HG03469 (cell line): ENCODE data around the gene JAK2.
"Not testable (repeated sequence)": the region's sequence is repeated elsewhere in the genome, so short reads cannot be mapped to it uniquely, and the experiment has no call there.

ENCODE experiments used
- ATAC-seq: cut with Tn5 transposase; IDR thresholded peaks from one replicate; pipeline ENCODE4 v1.9.1; 2021; ENCODE audit warnings: mild to moderate bottlenecking, moderate library complexity, moderate number of reproducible peaks; ENCODE audit not compliant: unreplicated experiment

JAK2 gene

DNA sequence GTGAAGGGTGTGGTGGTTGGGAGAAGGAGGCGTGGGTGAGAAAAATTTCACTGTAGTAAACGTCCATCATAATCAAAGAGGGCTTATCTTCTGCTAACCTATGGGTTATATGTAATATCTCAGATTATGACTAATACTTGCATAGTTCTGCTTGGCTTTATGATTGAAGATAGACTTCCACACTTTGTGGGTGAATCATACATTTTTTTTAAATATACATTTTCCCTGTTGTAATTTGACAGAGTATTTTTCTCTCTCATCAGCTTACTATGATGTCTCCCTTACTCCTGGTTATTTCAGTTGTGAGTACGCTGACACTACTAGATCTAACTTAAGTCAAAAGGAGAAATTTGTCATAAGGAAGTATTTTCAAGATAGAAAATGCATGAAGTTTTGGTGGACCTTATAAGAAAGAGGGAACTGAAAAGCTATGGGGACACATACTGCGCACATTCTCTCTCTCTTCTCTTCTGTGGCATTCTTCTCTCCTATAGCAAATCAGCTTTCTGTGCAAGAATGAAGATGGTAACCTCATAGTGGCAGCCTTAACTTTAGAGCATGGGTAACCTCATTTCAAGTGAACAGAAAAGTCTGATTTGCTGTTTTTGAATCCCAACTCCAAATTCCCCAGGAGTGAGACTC, 4.9 kb upstream of the JAK2 start:
- no peak for ATAC-seq

DNA sequence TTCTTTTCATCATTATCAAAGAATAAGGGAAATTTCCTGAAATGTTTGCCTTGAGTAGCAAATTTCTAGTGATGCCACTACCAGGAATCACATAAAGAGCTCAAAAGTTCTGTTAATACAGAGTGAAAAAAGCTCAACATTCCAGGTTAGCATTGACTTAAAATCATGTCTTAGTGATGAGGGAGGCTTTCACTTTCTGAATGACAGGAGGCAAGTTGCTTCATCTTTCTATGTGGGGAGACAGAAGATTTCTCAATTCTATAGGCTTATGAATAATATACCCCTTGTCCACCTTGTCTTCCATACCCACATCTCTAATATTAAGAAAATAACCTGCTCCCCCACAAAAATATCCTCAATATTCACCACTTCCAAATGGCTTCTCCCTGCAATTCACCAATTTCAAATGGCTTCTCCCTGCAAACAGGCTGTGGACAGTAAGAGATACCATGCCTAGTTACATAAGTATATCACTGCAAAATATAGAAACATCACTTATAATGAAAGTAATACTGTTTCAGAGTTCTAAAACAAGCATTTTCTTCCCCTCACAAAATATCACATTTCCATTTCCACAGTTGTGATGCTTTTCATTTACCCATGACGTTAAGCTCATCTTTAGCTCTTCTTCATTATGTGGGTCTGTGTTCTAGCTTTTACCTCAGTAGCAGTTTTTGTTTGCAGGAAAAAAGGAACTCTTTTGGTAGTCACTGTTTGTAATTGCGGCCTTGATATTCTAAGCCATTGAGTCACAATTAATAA, 2.2 kb upstream of the JAK2 start:
- no peak for ATAC-seq

DNA sequence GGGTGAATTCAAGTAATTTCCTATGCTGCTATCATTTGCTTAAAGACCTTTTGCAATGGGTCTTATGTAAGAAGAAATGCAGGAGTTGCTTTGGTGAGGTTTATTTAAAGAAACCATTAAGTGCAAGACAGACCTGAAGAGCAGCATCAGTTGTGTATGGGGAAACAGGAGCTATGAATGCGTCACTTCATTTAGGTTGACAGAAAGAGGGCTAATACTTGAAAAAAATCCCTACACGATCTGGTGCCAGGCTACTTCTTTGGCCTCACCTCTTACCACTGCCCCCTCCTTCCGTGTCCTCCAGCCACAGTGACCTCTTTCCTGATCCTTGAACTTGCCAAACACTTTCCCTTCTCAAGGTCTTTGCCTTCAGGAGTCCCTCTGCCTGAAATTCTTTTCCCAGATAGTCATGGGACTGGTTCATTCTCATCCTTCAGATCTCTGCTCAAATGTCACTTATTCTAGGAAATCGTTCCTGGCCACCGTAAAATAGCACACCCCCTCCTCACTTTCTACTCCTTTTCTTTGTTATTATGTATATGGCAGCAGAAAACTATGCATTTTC, 1.4 kb upstream of the JAK2 start:
- ATAC-seq, result no peak

DNA sequence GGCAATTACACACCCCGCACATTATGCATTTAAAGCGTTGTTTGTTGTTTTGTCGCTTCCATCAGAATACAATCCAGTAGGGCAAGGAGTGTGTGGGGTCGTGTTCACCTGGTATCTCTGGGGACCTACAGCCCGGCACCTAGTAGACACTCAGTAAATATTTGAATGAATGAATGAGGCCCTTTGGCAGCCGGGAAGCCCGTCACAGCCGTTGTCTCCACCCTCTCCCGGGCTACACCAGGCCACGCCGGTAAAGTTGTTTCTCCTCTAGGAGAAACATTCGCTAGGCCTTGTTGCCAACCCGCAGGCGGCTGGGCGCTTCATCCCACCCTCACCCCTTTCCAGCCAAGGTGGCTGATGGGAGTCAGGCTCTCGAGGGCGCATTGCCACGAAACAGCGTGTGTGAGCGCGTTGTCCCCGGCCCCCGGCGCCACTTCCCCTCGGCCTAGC, 876 bp upstream of the JAK2 start:
- no peak for ATAC-seq

DNA sequence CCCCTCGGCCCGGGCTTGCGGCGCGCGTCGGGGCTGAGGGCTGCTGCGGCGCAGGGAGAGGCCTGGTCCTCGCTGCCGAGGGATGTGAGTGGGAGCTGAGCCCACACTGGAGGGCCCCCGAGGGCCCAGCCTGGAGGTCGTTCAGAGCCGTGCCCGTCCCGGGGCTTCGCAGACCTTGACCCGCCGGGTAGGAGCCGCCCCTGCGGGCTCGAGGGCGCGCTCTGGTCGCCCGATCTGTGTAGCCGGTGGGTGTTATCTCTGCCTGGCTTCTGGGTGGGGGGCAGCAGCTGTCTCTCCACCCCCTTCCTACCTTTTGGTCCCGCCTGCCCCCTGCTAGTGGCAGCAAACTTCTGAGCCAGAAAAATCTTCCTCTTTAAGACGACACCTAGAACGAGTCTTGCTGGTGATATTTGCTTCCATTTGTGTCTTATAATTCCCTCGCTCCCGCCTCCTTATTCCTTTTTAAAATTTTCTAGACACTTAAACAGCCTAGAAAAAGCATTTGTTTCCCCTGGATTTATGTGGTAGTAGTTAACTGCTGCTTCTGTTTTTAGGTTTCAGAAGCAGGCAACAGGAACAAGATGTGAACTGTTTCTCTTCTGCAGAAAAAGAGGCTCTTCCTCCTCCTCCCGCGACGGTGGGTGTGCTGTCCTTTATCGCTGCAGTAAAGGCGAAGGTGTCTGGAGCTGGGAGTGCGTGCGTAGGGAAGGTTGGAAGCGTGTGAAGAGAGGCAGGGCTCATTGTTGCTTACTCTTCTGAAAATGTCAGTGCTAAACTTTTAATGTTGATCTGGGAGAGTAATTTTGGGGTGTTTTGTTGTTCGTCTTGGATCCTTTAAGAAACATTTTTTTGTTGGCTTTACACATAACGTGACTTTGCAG, 554 bp downstream of the JAK2 start:
- ATAC-seq, result no peak

DNA sequence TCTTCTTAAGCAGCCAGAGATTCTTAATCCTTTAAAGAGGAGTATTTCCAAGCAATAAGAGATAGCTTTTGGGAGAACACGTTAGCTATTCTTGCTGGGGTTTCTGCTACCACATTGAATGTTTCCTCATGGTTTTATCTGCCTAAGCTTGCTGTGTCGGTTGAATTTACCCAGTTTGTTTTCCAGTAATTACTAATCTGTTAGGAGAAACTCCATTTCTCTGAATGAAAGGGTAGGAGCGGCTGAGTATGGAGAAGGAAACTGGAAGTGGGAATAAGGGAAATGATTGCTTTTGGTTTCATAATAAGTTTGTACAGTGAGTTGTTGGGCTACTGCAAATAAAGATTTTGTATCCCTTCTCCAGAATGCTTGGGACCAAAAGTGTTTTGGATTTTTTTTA, 1.2 kb downstream of the JAK2 start:
- ATAC-seq, result no peak

DNA sequence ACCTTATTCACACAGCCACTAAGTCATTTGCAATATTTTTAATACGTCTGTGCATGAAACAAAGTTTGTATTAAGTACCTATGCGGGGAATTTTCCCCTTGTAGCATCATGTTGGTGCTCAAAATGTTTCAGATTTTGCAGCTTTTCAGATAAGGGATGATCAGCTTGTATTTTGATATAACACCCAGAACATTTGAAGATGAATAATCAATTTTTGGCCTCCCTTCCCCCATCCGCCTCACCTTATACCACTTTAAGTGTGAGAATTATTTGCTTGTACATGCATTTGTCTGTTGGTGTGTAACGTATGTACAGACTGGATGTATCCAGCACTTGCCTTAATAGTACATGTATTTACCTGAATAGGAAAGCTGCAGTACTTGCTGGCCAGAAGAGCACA, 1.7 kb downstream of the JAK2 start:
- ATAC-seq, result no peak

DNA sequence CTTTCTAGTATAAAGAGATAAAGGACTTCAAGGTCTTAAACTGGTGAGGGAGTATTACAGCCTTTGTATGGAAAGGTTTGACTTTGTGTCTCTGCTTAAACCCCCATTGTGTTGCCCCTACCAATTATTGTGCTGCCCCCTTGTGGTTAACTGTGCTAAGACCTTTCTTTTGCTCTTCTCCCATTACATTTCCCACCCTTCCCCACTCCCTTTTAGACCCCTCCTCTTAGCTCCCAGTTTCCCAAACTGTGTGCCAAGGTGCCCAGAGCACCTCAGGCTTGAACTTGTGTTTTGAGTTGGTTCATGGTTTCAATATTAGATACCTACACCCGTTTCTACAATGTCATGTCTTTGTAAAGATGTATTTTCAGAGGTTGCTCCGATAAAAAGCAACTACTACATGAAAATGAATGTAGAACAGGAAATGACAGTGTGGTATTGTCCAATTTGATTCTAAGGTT, 2.9 kb downstream of the JAK2 start:
- no peak for ATAC-seq

DNA sequence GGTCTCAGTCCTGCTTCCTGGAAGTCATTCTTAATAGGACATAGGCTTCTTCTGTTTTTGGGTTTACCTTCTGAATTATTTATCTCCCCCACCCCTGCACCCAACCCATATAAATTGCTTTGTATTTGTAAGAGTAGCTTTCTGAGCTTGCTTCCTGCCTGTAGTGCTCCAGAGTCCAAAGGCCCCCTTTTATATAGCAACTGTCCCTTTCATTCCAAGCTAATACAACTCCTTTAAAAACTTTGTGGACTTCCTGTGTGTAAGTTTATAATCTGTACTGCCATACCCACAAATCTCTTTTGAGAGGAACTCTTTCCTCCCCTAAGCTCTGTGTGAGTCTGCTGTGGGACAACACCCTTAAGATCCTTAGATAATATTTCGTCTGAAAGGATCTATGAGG, 7.8 kb downstream of the JAK2 start:
- no peak for ATAC-seq

DNA sequence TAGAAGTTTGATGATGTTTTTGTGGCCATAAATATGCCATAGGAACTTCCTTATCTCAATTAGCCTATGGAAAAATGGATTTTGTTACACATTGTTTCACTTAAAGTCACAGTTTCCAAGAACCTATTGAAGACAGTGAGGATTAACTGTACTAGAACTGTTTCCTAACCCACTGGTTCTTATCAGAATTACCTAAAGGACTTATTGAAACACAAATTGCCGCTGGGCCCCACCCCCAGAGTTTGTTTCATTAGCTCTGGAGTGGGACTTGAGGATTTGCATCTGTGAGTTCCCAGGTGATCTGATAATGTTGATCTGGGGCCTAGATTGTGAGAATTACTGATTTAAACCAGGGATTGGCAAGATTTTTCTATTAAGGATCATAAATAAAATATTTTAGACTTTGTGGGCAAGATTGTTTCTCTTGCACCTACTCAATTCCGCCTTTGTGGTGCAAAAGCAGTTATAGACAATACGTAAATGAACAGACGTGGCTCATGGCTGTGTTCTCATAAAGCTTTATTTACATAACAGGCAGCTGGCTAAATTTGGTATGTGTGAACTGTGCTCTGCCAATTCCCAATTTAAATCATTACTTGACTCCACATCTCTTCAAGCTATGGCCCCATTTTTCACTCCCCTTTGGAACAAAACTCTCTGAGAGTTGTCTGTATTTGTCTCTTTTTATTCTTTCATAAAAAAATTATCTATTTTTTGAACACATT, 9.3 kb downstream of the JAK2 start:
- ATAC-seq, result no peak

DNA sequence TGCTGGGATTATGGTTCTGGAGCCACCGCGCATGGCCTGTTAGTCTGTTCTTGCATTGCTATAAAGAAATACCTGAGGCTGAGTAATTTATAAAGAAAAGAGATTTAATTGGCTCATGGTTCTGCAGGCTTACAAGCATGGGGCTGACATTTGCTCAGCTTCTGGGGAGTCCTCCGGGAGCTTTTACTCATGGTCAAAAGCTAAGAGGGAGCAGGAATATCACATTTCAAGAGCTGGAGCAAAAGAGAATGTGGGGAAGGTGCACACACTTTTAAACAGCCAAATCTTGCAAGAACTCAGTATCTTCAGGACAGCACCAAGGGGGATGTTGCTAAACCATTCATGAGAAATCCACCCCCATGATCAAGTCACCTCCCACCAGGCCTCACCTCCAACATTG, 12.1 kb downstream of the JAK2 start:
- no peak for ATAC-seq

DNA sequence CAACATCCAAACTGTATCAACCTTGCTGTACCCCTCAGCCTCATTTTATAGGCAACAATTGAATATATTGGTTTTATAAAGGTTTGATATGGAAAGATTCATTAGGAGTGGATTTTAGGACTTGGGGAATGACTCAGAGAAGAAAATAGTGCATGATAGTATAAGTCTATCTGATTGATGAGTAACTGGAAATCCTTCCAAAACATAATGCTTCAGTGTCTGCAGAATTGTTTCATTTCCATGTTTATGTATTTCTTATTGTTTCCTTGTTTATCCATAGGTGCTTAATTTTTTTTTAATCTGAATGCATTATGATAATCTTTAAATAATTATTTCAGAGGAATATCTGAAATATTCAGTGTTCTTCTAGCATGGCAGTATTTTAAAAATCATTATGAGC, 12.6 kb downstream of the JAK2 start:
- ATAC-seq, result no peak

DNA sequence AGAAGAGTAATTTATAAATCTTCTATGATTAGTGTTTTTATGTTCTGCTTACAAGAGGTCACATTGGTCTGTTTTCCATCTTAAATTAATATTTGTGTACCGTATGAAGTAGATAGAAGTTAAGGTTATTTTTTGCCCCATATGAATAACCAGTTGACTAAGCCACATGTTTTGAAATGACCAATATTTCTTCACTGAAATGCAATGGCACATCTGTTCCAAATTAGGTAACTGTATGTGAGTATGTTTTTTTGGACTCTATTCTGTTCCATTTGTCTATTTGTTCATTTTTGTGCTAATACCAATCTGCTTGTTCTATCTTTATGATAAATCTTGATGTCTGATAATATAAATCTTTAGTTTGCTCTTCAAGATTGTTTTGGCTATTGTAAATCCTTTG, 17.7 kb downstream of the JAK2 start:
- no peak for ATAC-seq

DNA sequence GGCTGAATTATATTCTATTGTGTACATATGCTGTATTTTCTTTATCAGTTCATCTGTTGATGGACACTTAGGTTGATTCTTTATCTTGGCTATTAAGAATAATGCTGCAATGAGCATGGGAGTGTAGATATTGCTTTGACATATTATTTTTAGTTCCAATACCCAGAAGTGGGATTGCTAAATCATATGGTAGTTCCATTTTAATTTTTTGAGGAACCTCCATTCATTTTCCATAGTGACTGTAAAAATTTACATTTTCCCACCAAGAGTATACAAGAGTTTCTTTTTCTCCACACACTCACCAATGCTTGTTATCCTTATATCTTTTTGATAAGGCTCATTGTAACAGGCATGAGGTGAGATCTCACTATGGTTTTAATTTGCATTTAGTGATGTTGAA, 19.4 kb downstream of the JAK2 start:
- no peak for ATAC-seq

DNA sequence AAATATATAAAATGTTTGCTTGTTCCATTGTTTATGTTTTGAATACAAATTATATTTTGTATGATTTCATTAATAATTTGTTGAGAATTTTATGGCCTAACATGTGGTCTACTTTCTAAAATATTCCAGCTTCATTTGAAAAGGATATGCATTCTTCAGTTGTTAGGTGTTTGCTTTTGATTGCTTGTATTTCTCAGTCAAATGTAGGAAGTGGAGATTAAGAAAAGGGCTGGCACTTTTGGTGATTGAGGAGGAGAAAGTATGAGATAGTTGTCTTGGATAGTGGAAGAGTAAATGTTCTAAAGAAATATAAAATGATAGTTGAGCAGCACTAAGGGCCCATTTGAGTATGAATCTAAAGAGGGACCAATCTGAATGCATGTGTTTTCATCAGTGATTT, 23.1 kb downstream of the JAK2 start:
- ATAC-seq, result no peak

DNA sequence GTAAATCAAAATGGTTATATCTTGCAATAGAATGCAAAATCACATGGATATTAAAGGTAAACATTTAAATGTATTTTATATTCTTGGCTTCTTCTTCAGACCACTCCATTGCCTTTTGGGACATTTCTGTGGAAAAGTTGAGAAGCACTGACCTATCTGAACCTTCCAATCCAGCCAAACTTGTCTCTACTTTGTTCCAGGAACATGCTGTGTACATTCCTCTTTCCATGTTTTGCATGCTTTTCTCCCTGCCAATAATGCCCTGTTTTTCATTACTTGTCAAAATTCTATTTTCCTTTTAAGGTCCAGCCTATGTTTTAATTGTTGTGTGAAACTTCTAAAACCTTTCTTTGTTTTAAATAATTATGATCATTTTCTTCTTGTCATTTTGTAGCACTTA, 28.3 kb downstream of the JAK2 start:
- ATAC-seq, result no peak

DNA sequence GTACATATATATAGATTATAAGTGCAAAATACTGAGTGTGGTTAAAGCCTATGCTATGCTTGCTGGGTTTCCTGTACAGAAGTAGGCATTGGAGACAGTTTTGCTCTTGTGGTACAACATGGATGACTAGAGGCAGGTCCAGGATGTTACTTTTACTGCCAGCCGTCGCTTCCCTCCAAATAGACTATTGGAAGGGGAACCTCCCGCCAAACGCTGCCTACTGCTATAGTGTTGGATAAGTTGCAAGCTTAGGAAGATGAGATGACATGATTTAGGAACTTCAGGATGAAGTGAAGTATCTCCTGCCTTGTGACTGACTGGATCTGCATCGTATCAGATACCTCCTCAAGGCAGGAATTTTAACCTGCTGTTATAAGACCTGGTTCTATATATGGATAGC, 30.9 kb downstream of the JAK2 start:
- no peak for ATAC-seq

DNA sequence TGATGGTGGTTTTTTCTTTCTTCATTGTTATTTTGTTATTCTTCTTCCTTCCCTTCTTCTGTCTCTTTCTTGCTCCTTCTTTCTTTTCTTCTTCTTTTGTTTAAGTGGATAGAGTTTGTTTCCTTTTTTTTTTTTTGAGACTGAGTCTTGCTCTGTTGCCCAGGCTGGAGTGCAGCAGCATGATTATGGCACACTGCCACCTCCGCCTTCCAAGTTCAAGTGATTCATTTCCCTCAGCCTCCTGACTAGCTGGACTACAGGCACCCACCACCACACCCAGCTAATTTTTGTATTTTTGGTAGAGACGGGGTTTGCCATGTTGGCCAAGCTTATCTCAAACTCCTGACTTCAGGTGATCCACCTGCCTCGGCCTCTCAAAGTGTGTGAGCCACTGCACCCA, 40.3 kb downstream of the JAK2 start:
- ATAC-seq, result no peak

DNA sequence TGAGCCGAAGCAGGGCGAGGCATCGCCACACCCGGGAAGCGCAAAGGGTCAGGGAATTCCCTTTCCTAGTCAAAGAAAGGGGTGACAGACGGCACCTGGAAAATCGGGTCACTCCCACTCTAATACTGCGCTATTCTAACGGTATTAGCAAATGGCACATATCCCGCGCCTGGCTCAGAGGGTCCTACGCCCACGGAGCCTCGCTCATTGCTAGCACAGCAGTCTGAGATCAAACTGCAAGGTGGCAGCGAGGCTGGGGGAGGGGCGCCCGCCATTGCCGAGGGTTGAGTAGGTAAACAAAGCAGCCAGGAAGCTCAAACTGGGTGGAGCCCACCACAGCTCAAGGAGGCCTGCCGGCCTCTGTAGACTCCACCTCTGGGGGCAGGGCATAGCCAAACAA, 46.9 kb downstream of the JAK2 start:
- not testable (repeated sequence) for ATAC-seq

DNA sequence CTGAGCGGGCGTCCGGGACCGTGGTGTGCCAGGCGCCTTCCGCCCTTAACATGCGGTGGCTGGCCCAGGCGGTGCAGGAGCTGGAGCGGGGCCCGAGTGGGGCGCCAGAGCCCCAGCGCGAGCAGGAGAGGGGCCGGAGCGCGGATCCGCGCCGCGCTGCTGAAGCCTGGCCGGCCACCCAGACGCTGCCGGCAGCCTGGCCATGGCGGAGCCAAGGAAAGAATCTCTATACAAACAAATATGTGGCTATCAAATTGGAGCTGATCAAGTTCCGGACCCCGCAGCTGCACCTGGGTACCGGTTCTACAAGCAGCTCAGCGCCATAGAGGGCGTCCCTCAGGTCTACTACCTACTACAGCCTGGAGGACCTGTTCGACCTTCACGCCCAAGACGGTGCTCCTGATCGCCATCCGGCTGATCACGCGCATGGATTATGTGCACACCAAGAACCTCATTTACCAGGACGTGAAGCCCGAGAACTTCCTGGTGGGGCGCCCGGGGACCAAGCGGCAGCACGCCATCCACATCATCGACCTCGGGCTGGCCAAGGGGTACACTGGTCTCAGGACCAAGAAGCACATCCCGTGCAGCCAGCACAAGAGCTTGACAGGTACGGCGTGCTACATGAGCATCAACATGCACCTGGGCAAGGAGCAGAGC, 55.8 kb downstream of the JAK2 start:
- no peak for ATAC-seq
